Measurements from ENCODE around the gene KIAA1549.

GRCh38 chr7:138944592-138944991 is 36.6 kb downstream of the KIAA1549 start:
- TF ChIP-seq CTCF (IDR thresholded peaks at IDR 0.05) (no peak), EZH2 (IDR thresholded peaks at IDR 0.05; ENCODE audit: borderline replicate concordance, insufficient read depth, low read depth, low read length, poor library complexity, severe bottlenecking) (no peak)

Data from B cell (primary cell).